Measurements from ENCODE around the gene DUSP22.

- no peak for TF ChIP-seq CTCF (conservative IDR thresholded peaks at IDR 0.05)
- no peak for TF ChIP-seq ZFX (IDR thresholded peaks at IDR 0.05)
These were observed 15.6 kb downstream of the DUSP22 start for GRCh38 chr6:307874-308273.
